Thoracic aorta endothelial cell (primary cell): Measurements from ENCODE around the gene RASSF5. TPM values are rescaled to one million over a fixed set of nuclear protein-coding genes. Genes with fewer than 3 reads are reported as not detected.

Experiments
- small RNA-seq: library from RNA; depleted of rRNA; stranded (forward); fragments of <200 nt; gene quantifications from one replicate; pipeline ENCODE3, GENCODE V24; 2012
- total RNA-seq: library from RNA; depleted of rRNA; stranded (reverse); fragments of >200 nt; gene quantifications from 2 replicates; pipeline ENCODE4 v1.2.3, GENCODE V29; 2012

RASSF5 gene, protein sequence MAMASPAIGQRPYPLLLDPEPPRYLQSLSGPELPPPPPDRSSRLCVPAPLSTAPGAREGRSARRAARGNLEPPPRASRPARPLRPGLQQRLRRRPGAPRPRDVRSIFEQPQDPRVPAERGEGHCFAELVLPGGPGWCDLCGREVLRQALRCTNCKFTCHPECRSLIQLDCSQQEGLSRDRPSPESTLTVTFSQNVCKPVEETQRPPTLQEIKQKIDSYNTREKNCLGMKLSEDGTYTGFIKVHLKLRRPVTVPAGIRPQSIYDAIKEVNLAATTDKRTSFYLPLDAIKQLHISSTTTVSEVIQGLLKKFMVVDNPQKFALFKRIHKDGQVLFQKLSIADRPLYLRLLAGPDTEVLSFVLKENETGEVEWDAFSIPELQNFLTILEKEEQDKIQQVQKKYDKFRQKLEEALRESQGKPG
- 0.40 and 1.5 TPM in 2 replicates for total RNA-seq

GRCh38 chr1:206507284-206508129 lies at the start of gene RASSF5:
Gene RASSF5 (plus strand): TSS chr1:206507531. CDS start chr1:206507603, 72 bp downstream.

DNA sequence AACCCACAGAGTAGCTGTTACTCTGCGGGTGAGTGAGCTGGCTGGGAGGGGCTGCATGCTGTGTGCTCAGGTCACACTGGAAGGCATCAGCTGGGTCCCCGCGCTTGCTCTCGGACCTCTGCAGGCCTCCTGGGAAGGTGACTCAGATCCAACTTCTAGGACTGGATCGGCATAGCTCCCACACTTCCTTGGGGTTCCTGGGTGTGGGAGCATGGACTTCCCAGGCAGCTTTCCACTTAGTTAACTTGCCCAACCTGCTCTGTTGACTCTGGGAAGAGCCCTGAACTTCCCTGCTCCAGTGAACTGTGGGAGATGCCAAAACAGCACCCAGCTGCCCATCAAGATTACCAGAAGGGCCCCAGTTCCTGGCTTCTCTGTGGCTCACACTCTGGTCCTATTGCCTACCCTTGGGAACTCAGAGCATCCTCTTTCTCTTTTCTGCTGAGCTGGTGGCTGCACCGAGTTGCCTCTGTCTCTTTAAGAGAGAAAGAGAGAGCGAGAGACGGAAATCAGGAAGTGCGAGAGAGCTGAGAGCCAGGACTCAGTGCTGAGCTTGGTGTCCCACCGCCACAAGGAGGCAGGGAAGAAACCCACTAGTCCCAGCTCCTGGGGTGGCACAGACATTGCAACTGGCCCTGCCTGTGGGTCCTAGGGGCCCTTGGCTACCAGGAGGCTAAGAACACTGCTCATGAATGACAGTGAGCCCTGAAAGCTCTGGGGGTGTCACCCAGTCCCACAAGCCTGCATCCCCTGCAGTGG lies 37.2 kb upstream of the RASSF5 start, which contains the start of gene IKBKE:
Gene IKBKE (plus strand): TSS at position 544 of the 759 bp plus-strand sequence. CDS start 2,752 bp downstream, outside the sequence.

GRCh38 chr1:206612129-206612876 lies 105.0 kb downstream of the RASSF5 start, which contains the start of gene EIF2D:
Gene EIF2D (minus strand): TSS chr1:206612465. CDS start chr1:206612342, 123 bp downstream.

GRCh38 chr1:206635080-206635977 lies 128.0 kb downstream of the RASSF5 start, which contains the start of gene DYRK3:
Gene DYRK3 (plus strand): TSS chr1:206635536. CDS start chr1:206635704, 168 bp downstream.

Small RNA genes within 50 kb of the gene (small RNA-seq; reads per million reads assigned to genes)
- gene MIR6769B = 0.28 reads per million

Other genes with a start within 250 kb of the RASSF5 start
- 13.6 and 15.2 TPM in 2 replicates for gene IKBKE, start 37.1 kb upstream of the RASSF5 start, total RNA-seq
- 52.4 and 59.4 TPM in 2 replicates for gene EIF2D, start 104.9 kb downstream of the RASSF5 start, total RNA-seq
- 13.4 and 22.4 TPM in 2 replicates for gene DYRK3, start 128.0 kb downstream of the RASSF5 start, total RNA-seq
- gene MAPKAPK2, start 177.4 kb downstream of the RASSF5 start, total RNA-seq = 29.9 and 38.1 TPM in 2 replicates